ENCODE results near the gene CHRM1. TPM values are rescaled to one million over a fixed set of nuclear protein-coding genes. Genes with fewer than 3 reads are reported as not detected.
A peak's percentile ranks its signal among the peaks of the same experiment; 100 is the strongest.

The CHRM1 gene
- total RNA-seq, 1 experiment from 2014 or later = not detected

DNA sequence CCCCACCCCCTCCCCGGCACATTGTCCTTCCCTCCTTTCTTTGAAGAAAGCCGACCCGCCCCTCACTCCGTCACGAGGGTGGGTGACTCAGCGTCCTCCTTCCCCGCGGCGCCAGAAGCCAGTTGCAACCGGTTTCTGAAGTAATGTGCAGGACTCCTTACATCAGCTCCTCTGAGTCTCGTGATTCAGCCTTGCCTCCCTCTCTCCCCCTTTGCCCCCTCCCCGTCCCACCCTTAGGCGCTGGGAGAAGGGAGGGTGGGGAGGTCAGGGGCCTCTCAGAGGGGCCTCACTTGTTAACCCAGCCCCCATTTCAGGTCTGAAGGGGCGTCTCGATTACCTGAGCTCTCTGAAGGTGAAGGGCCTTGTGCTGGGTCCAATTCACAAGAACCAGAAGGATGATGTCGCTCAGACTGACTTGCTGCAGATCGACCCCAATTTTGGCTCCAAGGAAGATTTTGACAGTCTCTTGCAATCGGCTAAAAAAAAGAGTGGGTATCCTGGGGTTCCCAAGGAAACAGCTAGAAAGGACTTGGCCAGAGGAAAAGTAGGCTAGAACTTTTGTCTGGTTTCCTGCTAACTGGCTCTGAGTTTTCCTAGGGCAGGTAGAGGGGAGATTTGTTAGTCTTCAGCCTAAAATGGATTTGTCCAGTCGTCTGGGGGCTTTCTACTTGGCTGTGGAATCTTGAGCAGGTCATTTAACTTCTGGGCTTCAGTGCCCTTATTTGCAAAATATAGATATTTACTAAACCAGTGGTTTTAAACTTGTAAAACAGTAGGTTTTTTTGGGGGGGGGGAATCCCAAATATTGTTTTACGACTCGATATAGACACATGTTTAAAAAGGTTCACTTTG lies 39.4 kb downstream of the CHRM1 start:
- no peaks in the 10 kb centered on the region for H3K27me3 Mint-ChIP-seq (ENCODE audit: insufficient read depth, unreplicated experiment)
- H3K4me3 Mint-ChIP-seq (ENCODE audit: unreplicated experiment) = peak overlapping the region; percentile 100
- BruUV-seq (replicated peaks) = TSS peak; percentile 51
- peaks cover 47% of the 10 kb centered on the region for H3K4me1 Mint-ChIP-seq (ENCODE audit: insufficient read depth, unreplicated experiment)
- POLR2A ChIA-PET = interaction anchor here (0.6 to 6.1 kb wide), 41 partner anchors 8 to 1452 kb away, joined by 3 to 152 read pairs (median 5); partner anchors contain the start of genes AHNAK, C11orf98, CHRM1 and CPSF7
- TF ChIP-seq CTCF (IDR thresholded peaks at IDR 0.05; ENCODE audit: unreplicated experiment) = no peak
- CTCF ChIA-PET = interaction anchor here (0.6 to 5.1 kb wide), 11 partner anchors 19 to 1302 kb away, joined by 3 to 31 read pairs (median 4); partner anchors contain the start of genes GNG3 and WDR74
- peaks cover 76% of the 10 kb centered on the region for H3K36me3 Mint-ChIP-seq (ENCODE audit: insufficient read depth, unreplicated experiment)
- intact Hi-C loops (cut with micrococcal nuclease) = loop anchor here (2.0 to 5.0 kb wide), 3 partner anchors 25 to 95 kb away; partner anchors contain the start of gene TMEM179B
- no peaks in the 10 kb centered on the region for H3K9me3 Mint-ChIP-seq (ENCODE audit: unreplicated experiment)
- peak; percentile 98 for DNase-seq (ENCODE audit: unreplicated experiment)
- peak overlapping the region; percentile 99 for H3K27ac Mint-ChIP-seq (ENCODE audit: low read depth, unreplicated experiment)

- intact Hi-C loops (cut with micrococcal nuclease) = loop anchor here (2.0 to 5.0 kb wide), 3 partner anchors 24 to 94 kb away; partner anchors contain the start of gene TMEM179B
- peaks cover 74% of the 10 kb centered on the region for H3K36me3 Mint-ChIP-seq (ENCODE audit: insufficient read depth, unreplicated experiment)
Measured at GRCh38 chr11:62880803-62881578, 40.2 kb downstream of the CHRM1 start, which contains the start of gene SLC3A2. SLC3A2 (plus strand) TSS chr11:62880896; CDS start chr11:62881024, 128 bp downstream.

GRCh38 chr11:62880231-62880802 lies 40.8 kb downstream of the CHRM1 start:
- H3K27me3 Mint-ChIP-seq (ENCODE audit: insufficient read depth, unreplicated experiment) = no peaks in the 10 kb centered on the region
- POLR2A ChIA-PET = interaction anchor here (0.6 to 6.1 kb wide), 30 partner anchors 10 to 1456 kb away, joined by 3 to 152 read pairs (median 6); partner anchors contain the start of genes AHNAK, C11orf98, CPSF7 and CSKMT
- H3K4me1 Mint-ChIP-seq (ENCODE audit: insufficient read depth, unreplicated experiment) = peaks cover 44% of the 10 kb centered on the region

More at GRCh38 chr11:62880803-62881578, 40.2 kb downstream of the CHRM1 start, which contains the start of gene SLC3A2:
- POLR2A ChIA-PET = interaction anchor here (0.6 to 6.1 kb wide), 42 partner anchors 9 to 1457 kb away, joined by 3 to 152 read pairs (median 5); partner anchors contain the start of genes AHNAK, C11orf98, CHRM1 and CPSF7
- H3K4me3 Mint-ChIP-seq (ENCODE audit: unreplicated experiment) = peak within 1 kb of the TSS; percentile 100
- BruUV-seq (replicated peaks) = TSS peak; percentile 76
- peak; percentile 91 for DNase-seq (ENCODE audit: unreplicated experiment)
- CTCF ChIA-PET = interaction anchor here (0.6 to 5.1 kb wide), 8 partner anchors 19 to 1891 kb away, joined by 3 to 31 read pairs (median 4); partner anchors contain the start of gene WDR74
- H3K9me3 Mint-ChIP-seq (ENCODE audit: unreplicated experiment) = no peaks in the 10 kb centered on the region
- peak within 1 kb of the TSS; percentile 99 for H3K27ac Mint-ChIP-seq (ENCODE audit: low read depth, unreplicated experiment)
- no peaks in the 10 kb centered on the region for H3K27me3 Mint-ChIP-seq (ENCODE audit: insufficient read depth, unreplicated experiment)
- H3K4me1 Mint-ChIP-seq (ENCODE audit: insufficient read depth, unreplicated experiment) = peaks cover 47% of the 10 kb centered on the region
- peak; percentile 70 for TF ChIP-seq CTCF (IDR thresholded peaks at IDR 0.05; ENCODE audit: unreplicated experiment)

More at GRCh38 chr11:62880231-62880802, 40.8 kb downstream of the CHRM1 start:
- Mint-ChIP-seq H3K27ac (ENCODE audit: low read depth, unreplicated experiment) (peak overlapping the region; percentile 99), H3K4me3 (ENCODE audit: unreplicated experiment) (peak overlapping the region; percentile 100), H3K36me3 (ENCODE audit: insufficient read depth, unreplicated experiment) (peaks cover 74% of the 10 kb centered on the region), H3K9me3 (ENCODE audit: unreplicated experiment) (no peaks in the 10 kb centered on the region)
- no peak for TF ChIP-seq CTCF (IDR thresholded peaks at IDR 0.05; ENCODE audit: unreplicated experiment)
- no TSS peak for BruUV-seq (replicated peaks)
- DNase-seq (ENCODE audit: unreplicated experiment) = peak; percentile 73
- intact Hi-C loops (cut with micrococcal nuclease) = loop anchor here (2.0 to 5.0 kb wide), 3 partner anchors 24 to 93 kb away; partner anchors contain the start of gene TMEM179B
- CTCF ChIA-PET = interaction anchor here (0.7 to 5.1 kb wide), 4 partner anchors 18 to 1891 kb away, joined by 4 to 31 read pairs (median 12); partner anchors contain the start of gene WDR74

Measured in MCF 10A (cell line).